ENCODE measurements around the gene ADAMTS14. TPM values are rescaled to one million over a fixed set of nuclear protein-coding genes. Genes with fewer than 3 reads are reported as not detected.

The ADAMTS14 gene
- total RNA-seq, 1 experiment from 2014 or later = 0.91 TPM

- Histone ChIP-seq H2AFZ (ENCODE audit: low read length) (no peak overlapping the region), H3K4me2 (ENCODE audit: low read length) (no peak overlapping the region), H3K4me1 (ENCODE audit: insufficient read depth, low read length) (peaks cover 8% of the 10 kb centered on the region), H3K27me3 (ENCODE audit: low read length) (no peaks in the 10 kb centered on the region), H3K9ac (ENCODE audit: low read length) (no peak overlapping the region), H4K20me1 (ENCODE audit: low read length) (no peaks in the 10 kb centered on the region), H3K4me3 (ENCODE audit: low read length) (no peak overlapping the region), H3K79me2 (ENCODE audit: low read length) (no peaks in the 10 kb centered on the region), H3K9me3 (ENCODE audit: low read length) (no peaks in the 10 kb centered on the region), H3K36me3 (ENCODE audit: low read depth, low read length) (no peaks in the 10 kb centered on the region), H3K9me2 (replicated peaks; ENCODE audit: low read length) (no peaks in the 10 kb centered on the region), H3K27ac (ENCODE audit: low read length) (no peak overlapping the region), H3F3A (ENCODE audit: low read length, unreplicated experiment) (no peaks in the 10 kb centered on the region)
- BruUV-seq (replicated peaks) = no TSS peak
- ATAC-seq (peak; percentile 68), DNase-seq (peak; percentile 97)
- ChIA-PET CTCF (interaction anchor here (0.6 kb wide), 5 partner anchors 115 to 297 kb away, joined by 5 to 10 read pairs (median 7); no protein-coding TSS in a partner anchor), POLR2A (ENCODE audit: unreplicated experiment) (no interaction called here)
- intact Hi-C loops (cut with micrococcal nuclease) = loop anchor here (1.0 kb wide), 4 partner anchors 140 to 298 kb away; no protein-coding TSS in a partner anchor
- TF ChIP-seq CTCF (conservative IDR thresholded peaks at IDR 0.05; ENCODE audit: low read depth, low read length) (peak; percentile 92), EZH2 (IDR thresholded peaks at IDR 0.05; ENCODE audit: low read length, unreplicated experiment) (no peak)
Observed at GRCh38 chr10:70758757-70759514, 86.6 kb downstream of the ADAMTS14 start.

GRCh38 chr10:70759781-70760180 is 87.5 kb downstream of the ADAMTS14 start:
- TF ChIP-seq EZH2phosphoT487 (IDR thresholded peaks at IDR 0.05; ENCODE audit: borderline replicate concordance, low read length) = no peak
- no peak for TF ChIP-seq EZH2 (IDR thresholded peaks at IDR 0.05; ENCODE audit: low read length, unreplicated experiment)
- Histone ChIP-seq H3F3A (ENCODE audit: low read length, unreplicated experiment) (no peaks in the 10 kb centered on the region), H3K9ac (ENCODE audit: low read length) (no peak overlapping the region), H3K4me1 (ENCODE audit: insufficient read depth, low read length) (peaks cover 8% of the 10 kb centered on the region), H3K9me3 (ENCODE audit: low read length) (no peaks in the 10 kb centered on the region), H4K20me1 (ENCODE audit: low read length) (no peaks in the 10 kb centered on the region), H3K4me3 (ENCODE audit: low read length) (no peak overlapping the region), H3K79me2 (ENCODE audit: low read length) (no peaks in the 10 kb centered on the region), H3K36me3 (ENCODE audit: low read depth, low read length) (no peaks in the 10 kb centered on the region), H3K27me3 (ENCODE audit: low read length) (no peaks in the 10 kb centered on the region), H3K4me2 (ENCODE audit: low read length) (no peak overlapping the region), H3K27ac (ENCODE audit: low read length) (no peak overlapping the region), H2AFZ (ENCODE audit: low read length) (no peak overlapping the region), H3K9me2 (replicated peaks; ENCODE audit: low read length) (no peaks in the 10 kb centered on the region)
- BruUV-seq (replicated peaks) = no TSS peak
- ATAC-seq (peak; percentile 7; the same call in 1 of the 2 replicates), DNase-seq (no peak)
- intact Hi-C loops (cut with micrococcal nuclease) = loop anchor here (1.0 kb wide), 4 partner anchors 140 to 298 kb away; no protein-coding TSS in a partner anchor
- CTCF ChIA-PET = interaction anchor here (0.6 to 1.5 kb wide), 2 partner anchors 57 to 162 kb away, joined by 5 to 17 read pairs; no protein-coding TSS in a partner anchor
- POLR2A ChIA-PET (ENCODE audit: unreplicated experiment) = no interaction called here

GRCh38 chr10:70760271-70760787 is 88.0 kb downstream of the ADAMTS14 start:
- H3K4me1 ChIP-seq (ENCODE audit: insufficient read depth, low read length) = peaks cover 8% of the 10 kb centered on the region
- H3K27ac ChIP-seq (ENCODE audit: low read length) = no peak overlapping the region
- H3K9ac ChIP-seq (ENCODE audit: low read length) = no peak overlapping the region
- no peak for TF ChIP-seq EZH2 (IDR thresholded peaks at IDR 0.05; ENCODE audit: low read length, unreplicated experiment)
- TF ChIP-seq CTCF (conservative IDR thresholded peaks at IDR 0.05; ENCODE audit: low read depth, low read length) = no peak
- no peak for TF ChIP-seq EZH2phosphoT487 (IDR thresholded peaks at IDR 0.05; ENCODE audit: borderline replicate concordance, low read length)
- H3K9me2 ChIP-seq (replicated peaks; ENCODE audit: low read length) = no peaks in the 10 kb centered on the region
- no peaks in the 10 kb centered on the region for H3K79me2 ChIP-seq (ENCODE audit: low read length)
- CTCF ChIA-PET = interaction anchor here (0.6 to 1.5 kb wide), 3 partner anchors 57 to 201 kb away, joined by 3 to 17 read pairs (median 5); no protein-coding TSS in a partner anchor
- H2AFZ ChIP-seq (ENCODE audit: low read length) = no peak overlapping the region
- no peaks in the 10 kb centered on the region for H3K9me3 ChIP-seq (ENCODE audit: low read length)
- H3K4me2 ChIP-seq (ENCODE audit: low read length) = no peak overlapping the region
- no peaks in the 10 kb centered on the region for H3K36me3 ChIP-seq (ENCODE audit: low read depth, low read length)
- intact Hi-C loops (cut with micrococcal nuclease) = no loop called here
- no peaks in the 10 kb centered on the region for H4K20me1 ChIP-seq (ENCODE audit: low read length)
- H3K27me3 ChIP-seq (ENCODE audit: low read length) = no peaks in the 10 kb centered on the region
- BruUV-seq (replicated peaks) = no TSS peak
- no peak for DNase-seq
- POLR2A ChIA-PET (ENCODE audit: unreplicated experiment) = no interaction called here
- no peaks in the 10 kb centered on the region for H3F3A ChIP-seq (ENCODE audit: low read length, unreplicated experiment)
- H3K4me3 ChIP-seq (ENCODE audit: low read length) = no peak overlapping the region
- ATAC-seq = no peak

All from PC-3 (cell line).